Measurements from ENCODE around the gene STAC. TPM values are rescaled to one million over a fixed set of nuclear protein-coding genes. Genes with fewer than 3 reads are reported as not detected.

Gene STAC
- total and polyA plus RNA-seq, 9 of the 15 experiments (the other 6 are each of a cell fraction or from before 2014, with no cell fraction given): 0.11 TPM; not detected in 8

DNA sequence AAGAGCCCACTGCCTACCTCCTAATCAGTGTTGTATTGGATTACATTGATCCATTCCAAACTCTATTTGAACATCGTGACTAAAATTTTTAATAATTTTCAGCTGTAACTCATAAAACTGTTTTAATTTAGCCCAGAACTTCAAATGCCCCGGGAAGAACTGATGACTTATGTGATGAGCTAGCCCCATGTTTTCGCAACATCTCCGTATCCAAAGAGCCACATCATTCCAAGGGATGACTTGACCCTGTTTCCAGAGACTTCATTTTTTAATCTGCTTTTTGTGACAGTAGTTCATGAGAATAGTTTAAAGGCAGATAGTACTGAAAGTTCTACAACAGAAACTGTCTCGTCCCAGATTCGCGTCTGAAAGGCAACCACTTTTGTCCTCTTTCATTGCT is 97.4 kb downstream of the STAC start:
- TF ChIP-seq RBM15 (IDR thresholded peaks at IDR 0.05; ENCODE audit: insufficient read depth, low read length) (no peak), CEBPB (tag; IDR thresholded peaks at IDR 0.05) (no peak), TSC22D4 (tag; IDR thresholded peaks at IDR 0.05) (no peak), RAD21 (CRISPR knock-in tag; conservative IDR thresholded peaks at IDR 0.05 in 1 of 2, IDR thresholded peaks at IDR 0.05 in 1 of 2) (no peak), NR2C2 (CRISPR knock-in tag; IDR thresholded peaks at IDR 0.05) (no peak), NR2C2 (tag; IDR thresholded peaks at IDR 0.05) (no peak), HNRNPK (IDR thresholded peaks at IDR 0.05; ENCODE audit: low read depth, low read length, poor library complexity, severe bottlenecking) (no peak), SAFB (IDR thresholded peaks at IDR 0.05; ENCODE audit: borderline replicate concordance, low read depth, low read length) (no peak), NUFIP1 (IDR thresholded peaks at IDR 0.05; ENCODE audit: partially characterized antibody) (no peak)
- TF ChIP-seq, protein P1, sequence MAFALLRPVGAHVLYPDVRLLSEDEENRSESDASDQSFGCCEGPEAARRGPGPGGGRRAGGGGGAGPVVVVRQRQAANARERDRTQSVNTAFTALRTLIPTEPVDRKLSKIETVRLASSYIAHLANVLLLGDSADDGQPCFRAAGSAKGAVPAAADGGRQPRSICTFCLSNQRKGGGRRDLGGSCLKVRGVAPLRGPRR (CRISPR knock-in tag; IDR thresholded peaks at IDR 0.05): no peak
- TF ChIP-seq, protein P2, sequence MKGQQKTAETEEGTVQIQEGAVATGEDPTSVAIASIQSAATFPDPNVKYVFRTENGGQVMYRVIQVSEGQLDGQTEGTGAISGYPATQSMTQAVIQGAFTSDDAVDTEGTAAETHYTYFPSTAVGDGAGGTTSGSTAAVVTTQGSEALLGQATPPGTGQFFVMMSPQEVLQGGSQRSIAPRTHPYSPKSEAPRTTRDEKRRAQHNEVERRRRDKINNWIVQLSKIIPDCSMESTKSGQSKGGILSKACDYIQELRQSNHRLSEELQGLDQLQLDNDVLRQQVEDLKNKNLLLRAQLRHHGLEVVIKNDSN (CRISPR knock-in tag; IDR thresholded peaks at IDR 0.05): no peak
- TF ChIP-seq, protein P3, sequence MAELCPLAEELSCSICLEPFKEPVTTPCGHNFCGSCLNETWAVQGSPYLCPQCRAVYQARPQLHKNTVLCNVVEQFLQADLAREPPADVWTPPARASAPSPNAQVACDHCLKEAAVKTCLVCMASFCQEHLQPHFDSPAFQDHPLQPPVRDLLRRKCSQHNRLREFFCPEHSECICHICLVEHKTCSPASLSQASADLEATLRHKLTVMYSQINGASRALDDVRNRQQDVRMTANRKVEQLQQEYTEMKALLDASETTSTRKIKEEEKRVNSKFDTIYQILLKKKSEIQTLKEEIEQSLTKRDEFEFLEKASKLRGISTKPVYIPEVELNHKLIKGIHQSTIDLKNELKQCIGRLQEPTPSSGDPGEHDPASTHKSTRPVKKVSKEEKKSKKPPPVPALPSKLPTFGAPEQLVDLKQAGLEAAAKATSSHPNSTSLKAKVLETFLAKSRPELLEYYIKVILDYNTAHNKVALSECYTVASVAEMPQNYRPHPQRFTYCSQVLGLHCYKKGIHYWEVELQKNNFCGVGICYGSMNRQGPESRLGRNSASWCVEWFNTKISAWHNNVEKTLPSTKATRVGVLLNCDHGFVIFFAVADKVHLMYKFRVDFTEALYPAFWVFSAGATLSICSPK (IDR thresholded peaks at IDR 0.05; ENCODE audit: borderline replicate concordance): no peak
- H3K9me1 ChIP-seq (ENCODE audit: control insufficient read depth, insufficient read depth, low read length): no peaks in the 10 kb centered on the region
- in situ Hi-C loops (cut with MboI): no loop called here
- BruUV-seq (replicated peaks): no TSS peak
- no peaks in the 10 kb centered on the region for H4K20me1 ChIP-seq (replicated peaks; ENCODE audit: control insufficient read depth, insufficient read depth, low read length)
- H3K27me3 ChIP-seq (ENCODE audit: control insufficient read depth in 2 of 2, insufficient read depth in 2 of 2, low read length in 2 of 2): no peaks in the 10 kb centered on the region
- H2AFZ ChIP-seq (ENCODE audit: low read depth, low read length): no peak overlapping the region
- H3K27ac ChIP-seq (ENCODE audit: extremely low read depth, low read depth, low read length): no peak overlapping the region
- FAIRE-seq (no peak), DNase-seq (ENCODE audit: extremely low read depth in 1 of 4, low spot score in 3 of 4) (no peak), ATAC-seq (no peak)
- H3K36me3 ChIP-seq (ENCODE audit: control insufficient read depth, insufficient read depth, low read length): no peaks in the 10 kb centered on the region
- intact Hi-C loops (cut with micrococcal nuclease): no loop called here
- H3K79me2 ChIP-seq (ENCODE audit: control insufficient read depth, insufficient read depth, low read length): no peaks in the 10 kb centered on the region
- POLR2A ChIA-PET: no interaction called here
- H3K4me1 ChIP-seq (replicated peaks in 1 of 2; ENCODE audit: control insufficient read depth in 2 of 2, insufficient read depth in 2 of 2, low read length in 2 of 2): no peaks in the 10 kb centered on the region
- H3K9ac ChIP-seq (ENCODE audit: insufficient read depth in 1 of 2, low read depth in 2 of 2, low read length in 2 of 2): no peak overlapping the region
- CTCF ChIA-PET (ENCODE audit: low intra/inter-chr PET ratio): no interaction called here
- 3% methylated on average over 7 of the region's 7 CpGs for WGBS (ENCODE audit: insufficient coverage, low coverage, missing lambda C conversion rate)
- no peak overlapping the region for H3K4me2 ChIP-seq (ENCODE audit: insufficient read depth, low read length)
- H3K9me3 ChIP-seq (replicated peaks; ENCODE audit: control insufficient read depth, insufficient read depth, low read depth, low read length): no peaks in the 10 kb centered on the region
- H3K4me3 ChIP-seq: no peak overlapping the region

All from K562 (cell line).